ENCODE data around the gene ARMC10. TPM values are rescaled to one million over a fixed set of nuclear protein-coding genes. Genes with fewer than 3 reads are reported as not detected.
A peak's percentile ranks its signal among the peaks of the same experiment; 100 is the strongest.
"Not testable (repeated sequence)": the region's sequence is repeated elsewhere in the genome, so short reads cannot be mapped to it uniquely, and the experiment has no call there.

ARMC10 gene
- 29.4 TPM for total RNA-seq

DNA sequence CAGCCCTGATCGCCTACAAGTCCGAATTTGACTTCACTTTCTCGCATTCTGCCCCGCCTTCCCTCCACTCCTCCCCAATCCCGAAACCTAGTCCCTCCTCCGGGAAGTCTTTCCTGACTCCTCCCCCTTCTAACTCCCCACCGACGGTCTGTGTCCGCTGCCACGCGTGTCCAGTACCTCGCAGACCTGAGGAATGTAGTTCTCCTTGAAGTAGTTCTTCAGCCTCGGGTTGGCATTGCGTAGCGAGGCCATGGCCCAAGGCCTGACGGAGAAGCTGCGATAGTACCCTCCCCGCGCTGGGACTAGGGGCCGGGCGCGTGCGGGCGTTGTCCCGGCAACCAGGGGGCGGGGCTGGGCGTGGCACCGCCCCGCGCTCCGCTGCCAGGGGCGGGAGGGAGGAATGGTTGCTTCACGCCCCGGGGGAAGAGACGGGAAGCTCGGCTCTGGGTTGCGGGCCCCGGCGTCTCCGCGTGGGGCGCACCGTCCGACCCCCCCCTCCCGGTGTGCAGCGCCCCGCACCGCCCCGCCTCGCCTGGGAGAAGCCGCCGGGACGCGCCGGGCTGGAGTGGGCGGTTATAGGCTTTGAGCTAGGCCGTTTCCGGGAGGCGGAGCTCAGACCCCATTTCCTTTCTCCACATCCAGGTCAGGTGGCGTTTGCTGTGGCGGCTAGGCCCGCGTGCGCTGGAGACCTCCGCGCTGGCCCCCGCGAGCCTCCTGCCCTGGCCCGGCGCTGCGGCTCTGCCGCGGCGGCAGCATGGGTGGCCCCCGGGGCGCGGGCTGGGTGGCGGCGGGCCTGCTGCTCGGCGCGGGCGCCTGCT is at the start of gene ARMC10, which contains the start of gene FBXL13:
ARMC10 (plus strand) TSS at position 622 of the 818 bp plus-strand sequence; CDS start at position 755, 133 bp downstream.
FBXL13 (minus strand) TSS at position 278 of the 818 bp plus-strand sequence.
- peak; percentile 95 for DNase-seq

- DNase-seq, result no peak
These were observed 49.6 kb upstream of the ARMC10 start for GRCh38 chr7:103025341-103025740.

DNA sequence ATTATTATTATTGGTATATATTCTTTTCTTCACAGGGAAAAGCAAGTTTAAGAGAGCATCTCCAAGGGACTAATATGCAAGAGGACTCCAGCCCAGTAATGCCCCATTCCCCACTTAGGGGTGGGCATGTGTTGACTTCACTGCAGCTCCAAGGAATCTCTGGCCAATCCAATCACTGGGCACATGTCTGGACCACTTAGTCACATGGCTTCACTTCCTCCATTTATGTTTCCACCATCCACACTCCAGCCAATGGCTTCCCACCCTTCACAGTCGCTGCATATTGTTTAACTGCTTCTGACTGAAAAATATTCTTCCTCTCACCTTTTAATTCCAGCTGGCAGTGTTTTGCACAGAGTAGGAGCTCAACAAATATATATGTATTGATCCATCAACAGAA is 43.9 kb upstream of the ARMC10 start:
- no peak for DNase-seq

DNA sequence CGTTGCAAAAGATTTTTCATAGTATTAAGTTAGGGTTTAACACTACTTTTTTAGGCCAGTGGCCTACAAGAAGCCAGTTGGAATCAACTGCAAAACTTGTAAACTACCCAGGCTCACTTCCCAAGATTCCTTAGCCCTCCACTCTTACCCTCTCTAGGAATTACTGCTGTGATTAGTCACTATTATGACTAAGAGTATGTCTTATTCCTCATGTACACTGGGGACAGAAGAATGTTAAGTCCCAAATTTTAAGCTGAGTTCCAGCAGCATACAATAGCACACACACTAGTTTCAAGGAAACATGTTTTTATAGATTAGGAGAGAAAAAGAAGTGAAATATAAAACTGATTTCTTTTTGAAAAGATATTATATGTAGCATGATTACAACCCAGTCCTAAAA is 43.2 kb upstream of the ARMC10 start:
- no peak for DNase-seq

DNA sequence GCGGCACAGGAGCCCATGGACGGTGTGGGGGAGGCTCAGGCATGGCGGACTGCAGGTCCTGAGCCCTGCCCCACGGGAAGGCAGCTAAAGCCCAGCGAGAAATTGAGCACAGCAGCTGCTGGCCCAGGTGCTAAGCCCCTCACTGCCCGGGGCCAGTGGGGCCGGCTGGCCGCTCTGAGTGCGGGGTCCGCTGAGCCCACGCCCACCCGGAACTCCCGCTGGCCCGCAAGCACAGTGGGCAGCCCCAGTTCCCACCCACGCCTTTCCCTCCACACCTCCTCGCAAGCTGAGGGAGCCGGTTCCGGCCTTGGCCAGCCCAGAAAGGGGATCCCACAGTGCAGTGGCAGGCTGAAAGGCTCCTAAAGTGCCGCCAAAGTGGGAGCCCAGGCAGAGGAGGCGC is 40.6 kb upstream of the ARMC10 start:
- DNase-seq, result not testable (repeated sequence)

GRCh38 chr7:103037476-103037822 is 37.5 kb upstream of the ARMC10 start:
- DNase-seq, result no peak

DNA sequence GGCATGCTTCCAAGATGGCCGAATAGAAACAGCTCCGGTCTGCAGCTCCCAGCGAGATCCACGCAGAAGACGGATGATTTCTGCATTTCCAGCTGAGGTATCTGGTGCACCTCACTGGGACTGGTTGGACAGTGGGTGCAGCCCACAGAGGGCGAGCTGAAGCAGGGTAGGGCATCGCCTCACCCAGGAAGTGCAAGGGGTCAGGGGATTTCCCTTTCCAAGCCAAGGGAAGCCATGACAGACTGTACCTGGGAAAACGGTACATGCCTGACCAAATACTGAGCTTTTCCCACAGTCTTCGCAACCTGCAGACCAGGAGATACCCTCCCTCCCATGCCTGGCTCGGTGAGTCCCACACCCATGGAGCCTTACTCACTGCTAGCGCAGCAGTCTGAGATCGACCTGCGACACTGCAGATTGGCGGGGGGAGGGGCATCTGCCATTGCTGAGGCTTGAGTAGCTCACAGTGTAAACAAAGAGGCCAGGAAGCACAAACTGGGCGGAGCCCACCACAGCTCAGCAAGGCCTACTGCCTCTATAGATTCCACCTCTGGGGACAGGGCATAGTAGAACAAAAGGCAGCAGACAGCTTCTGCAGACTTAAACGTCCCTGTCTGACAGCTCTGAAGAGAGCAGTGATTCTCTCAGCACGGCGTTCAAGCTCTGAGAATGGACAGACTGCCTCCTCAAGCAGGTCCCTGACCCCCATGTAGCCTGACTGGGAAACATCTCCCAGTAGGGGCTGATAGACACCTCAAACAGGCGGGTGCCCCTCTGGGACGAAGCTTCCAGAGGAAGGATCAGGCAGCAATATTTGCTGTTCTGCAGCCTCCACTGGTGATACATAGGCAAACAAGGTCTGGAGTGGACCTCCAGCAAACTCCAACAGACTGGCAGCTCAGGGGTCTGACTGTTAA is 36.9 kb upstream of the ARMC10 start:
- not testable (repeated sequence) for DNase-seq

DNA sequence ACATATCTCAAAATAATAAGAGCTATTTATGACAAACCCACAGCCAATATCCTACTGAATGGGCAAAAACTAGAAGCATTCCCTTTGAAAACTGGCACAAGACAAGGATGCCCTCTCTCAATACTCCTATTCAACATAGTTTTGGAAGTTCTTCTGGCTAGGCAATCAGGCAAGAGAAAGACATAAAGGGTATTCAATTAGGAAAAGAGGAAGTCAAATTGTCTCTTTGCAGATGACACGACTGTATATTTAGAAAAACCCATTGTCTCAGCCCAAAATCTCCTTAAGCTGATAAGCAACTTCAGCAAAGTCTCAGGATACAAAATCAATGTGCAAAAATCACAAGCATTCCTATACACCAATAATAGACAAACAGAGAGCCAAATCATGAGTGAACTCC is 33.1 kb upstream of the ARMC10 start:
- DNase-seq, result not testable (repeated sequence)

DNA sequence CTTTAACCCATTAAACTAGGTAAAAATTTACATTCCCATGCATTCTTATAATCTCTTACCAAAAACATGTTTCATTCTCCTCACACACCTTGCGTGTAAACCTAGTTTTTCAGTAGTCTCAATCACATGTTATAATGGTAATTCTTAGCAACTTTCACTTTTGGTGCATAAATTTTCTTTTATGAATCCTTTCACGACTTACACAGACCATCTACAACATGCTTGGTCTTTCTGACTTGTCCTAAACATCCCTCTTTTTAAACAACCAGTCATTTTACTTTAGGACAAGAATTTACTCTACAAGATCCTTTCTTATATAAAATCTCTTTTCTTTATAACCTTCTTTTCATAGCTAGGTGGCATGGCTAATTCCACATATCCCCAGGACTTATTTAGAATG is 26.1 kb upstream of the ARMC10 start:
- no peak for DNase-seq

DNA sequence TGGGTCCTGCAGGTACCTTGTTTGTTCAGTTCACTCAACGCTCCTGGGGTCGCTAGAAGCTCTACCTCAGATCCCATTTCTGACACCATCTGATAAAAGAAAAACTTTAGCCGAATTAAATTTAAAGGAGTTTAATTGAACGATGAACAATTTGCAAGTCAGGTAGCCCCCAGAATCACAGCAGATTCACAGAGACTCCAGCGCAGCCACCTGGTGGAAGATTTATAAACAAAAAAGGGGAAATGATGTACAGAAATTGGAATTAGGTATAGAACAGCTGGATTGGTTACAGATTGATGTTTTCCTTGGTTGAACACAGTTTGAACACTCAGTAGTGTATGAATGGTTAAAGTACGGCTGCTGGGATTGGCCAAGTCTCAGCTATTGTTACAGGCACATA is 23.4 kb upstream of the ARMC10 start:
- DNase-seq, result no peak

DNA sequence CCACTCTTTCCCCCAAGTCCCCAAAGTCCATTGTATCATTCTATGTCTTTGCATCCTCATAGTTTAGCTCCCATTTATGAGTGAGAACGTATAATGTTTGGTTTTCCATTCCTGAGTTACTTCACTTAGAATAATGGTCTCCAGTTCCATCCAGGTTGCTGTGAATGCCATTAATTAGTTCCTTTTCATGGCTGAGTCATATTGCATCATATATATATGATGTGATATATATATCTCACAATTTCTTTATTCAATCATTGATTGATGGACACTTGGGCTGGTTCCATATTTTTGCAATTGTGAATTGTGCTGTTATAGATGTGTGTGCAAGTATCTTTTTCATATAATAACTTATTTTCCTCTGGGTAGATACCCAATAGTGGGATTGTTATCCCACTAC is 18.9 kb upstream of the ARMC10 start:
- DNase-seq, result not testable (repeated sequence)

- DNase-seq, result no peak
These were observed 16.8 kb upstream of the ARMC10 start for GRCh38 chr7:103058122-103058521.

DNA sequence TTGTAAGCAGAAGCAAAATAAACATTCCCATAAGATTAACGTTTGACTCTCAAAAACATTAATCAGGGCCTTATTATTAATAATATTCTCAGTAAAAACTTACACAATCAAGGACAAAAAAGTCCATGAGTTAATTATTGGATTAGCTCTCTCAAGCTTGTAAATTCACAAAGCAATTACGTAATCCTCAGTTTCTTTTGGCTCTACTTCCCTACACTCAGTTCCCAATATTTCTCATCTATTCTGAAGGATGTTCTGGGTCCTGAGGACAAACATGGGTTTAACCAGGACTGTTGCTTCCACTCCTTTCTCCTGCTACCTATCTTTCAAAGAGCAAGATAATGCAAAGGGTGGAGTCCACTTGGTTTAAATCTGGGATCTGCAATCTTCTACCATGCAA is 15.5 kb upstream of the ARMC10 start:
- no peak for DNase-seq

DNA sequence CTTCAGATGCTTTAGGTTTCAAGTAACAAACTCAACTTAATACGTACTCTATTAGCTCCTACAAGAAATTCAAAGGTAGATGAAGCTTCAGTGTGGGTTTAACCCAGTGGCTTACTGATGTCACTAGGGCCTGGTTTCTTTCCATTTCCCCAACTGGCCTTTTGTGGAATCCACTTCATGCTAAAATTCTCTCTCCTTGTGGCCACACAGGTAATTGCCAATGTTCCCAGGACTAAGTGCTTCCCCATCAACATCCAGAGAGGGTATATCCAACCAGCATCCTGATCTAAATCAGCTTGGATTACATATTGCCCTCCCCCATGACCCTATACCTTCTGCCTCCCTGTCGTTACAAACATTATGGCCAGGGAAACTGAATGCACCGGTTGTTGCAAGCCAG is 11.0 kb upstream of the ARMC10 start:
- DNase-seq, result no peak

GRCh38 chr7:103065667-103066066 is 9.3 kb upstream of the ARMC10 start:
- DNase-seq, result no peak

DNA sequence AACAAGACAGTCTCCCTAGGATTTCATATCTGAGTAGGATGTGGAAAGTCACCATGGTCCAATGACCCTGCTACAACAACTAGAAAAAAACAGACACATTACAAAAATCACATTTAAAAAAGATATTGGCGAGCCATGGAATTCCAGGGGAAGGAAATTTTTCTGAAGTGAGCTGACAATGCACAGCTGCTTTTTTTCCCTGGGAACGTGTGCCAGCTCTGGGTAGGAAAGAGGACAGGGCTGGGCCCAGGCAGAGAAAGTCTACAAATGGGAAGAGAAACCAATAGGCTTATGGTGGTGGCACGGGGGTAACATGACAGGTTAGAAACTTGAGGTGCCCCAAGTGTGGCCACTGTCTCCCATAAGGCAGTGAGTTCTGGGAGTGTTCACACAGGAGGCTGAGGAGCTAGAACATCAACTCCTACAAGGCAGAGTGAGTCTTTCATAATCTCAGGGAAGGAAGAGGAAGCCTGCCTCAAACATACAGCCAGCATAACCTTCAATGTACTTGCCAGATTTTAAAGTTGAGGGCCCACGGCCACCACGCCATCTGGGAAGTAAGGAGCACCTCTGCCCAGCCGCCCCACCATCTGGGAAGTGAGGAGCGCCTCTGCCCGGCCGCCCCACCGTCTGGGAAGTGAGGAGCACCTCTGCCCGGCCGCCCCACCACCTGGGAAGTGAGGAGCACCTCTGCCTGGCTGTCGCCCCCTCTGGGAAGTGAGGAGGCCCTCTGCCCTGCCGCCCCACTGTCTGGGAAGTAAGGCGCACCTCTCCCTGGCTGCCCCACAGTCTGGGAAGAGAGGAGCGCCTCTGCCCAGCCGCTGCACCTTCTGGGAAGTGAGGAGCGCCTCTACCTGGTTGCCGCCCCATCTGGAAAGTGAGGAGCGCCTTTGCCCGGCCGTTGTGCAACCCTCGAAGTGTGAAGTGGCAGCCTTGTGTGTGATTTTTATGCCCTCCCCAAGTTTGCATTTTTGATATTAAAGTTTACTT is 6.2 kb upstream of the ARMC10 start:
- DNase-seq, result no peak

GRCh38 chr7:103071000-103071399 is 3.9 kb upstream of the ARMC10 start:
- DNase-seq, result no peak

DNA sequence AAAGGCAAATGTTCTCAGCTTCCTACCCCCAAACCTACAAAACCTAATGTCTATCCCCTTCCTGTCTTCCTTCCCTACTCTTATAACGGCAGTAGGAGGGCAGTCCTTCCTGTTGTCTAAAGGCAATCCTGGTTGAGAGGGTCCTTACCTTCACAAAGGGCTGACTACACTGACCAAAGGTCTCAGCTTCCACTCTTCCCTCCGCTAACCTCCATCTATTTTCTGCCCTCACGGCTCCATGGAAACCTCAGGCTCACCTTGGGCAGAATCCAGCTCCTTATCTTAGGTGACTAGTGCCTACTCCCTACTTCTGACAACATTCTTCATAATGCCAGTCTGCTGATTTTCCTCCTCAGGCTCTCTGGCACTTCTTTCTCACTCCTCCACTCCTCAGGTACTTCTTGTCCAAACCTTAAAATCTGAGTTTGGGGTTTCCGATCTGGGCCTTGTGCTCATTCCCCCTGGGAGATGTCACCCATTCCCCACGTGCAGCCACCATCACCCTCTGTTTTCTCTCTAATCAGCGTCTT is 886 bp upstream of the ARMC10 start:
- no peak for DNase-seq

DNA sequence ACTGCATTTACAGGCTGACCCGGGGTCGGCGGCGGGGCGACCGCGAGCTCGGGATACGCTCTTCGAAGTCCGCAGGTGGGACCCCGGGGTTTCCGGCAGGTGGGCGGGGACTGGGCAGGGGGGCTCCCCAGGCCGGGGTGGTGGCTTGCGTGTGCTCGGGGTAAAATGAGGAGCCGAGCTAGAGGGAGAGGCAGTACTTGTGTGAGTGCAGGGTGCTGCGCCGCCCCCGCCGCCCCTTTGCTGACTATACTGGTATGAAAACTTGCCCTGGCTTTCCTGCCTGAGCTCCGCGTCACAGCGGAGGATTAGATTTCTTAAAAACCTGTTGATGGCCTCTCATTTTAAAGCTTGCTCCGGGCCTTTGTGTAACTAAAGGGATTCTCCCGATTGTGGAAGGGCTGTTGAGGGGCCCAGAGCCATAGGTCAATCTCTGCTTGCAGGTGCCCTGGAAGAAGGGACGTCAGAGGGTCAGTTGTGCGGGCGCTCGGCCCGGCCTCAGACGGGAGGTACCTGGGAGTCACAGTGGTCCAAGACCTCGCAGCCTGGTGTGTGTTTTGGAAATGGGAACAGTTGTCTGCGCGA is 488 bp downstream of the ARMC10 start:
- peak; percentile 14 for DNase-seq

DNA sequence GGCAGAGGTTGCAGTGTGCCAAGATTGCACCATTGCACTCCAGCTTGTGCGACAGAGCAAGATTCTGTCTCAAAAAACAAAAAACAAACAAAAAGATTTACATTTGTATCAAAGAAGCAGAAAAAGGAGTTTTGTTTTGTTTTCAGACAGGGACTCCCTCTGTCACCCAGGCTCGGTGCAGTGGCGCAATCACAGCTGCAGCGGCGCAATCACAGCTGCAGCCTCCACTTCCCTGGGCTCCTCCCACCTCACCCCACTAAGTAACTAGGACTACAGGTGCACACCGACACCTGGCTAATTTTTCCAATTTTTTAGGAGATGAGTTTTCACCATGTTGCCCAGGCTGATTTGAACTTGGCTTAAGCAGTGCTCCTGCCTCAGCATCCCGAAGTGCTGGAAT is 1.8 kb downstream of the ARMC10 start:
- DNase-seq, result no peak

GRCh38 chr7:103077318-103077717 is 2.4 kb downstream of the ARMC10 start:
- no peak for DNase-seq

Measured in skin of body (tissue), 2 donors.